HL-60 (cell line): Measurements from ENCODE around the gene WRNIP1.

Experiments used
- CTCF ChIP-seq: IDR thresholded peaks from one replicate; pipeline ENCODE4 v1.5.1; 2011; ENCODE audit warnings: low read length, control low read depth, inconsistent platforms; ENCODE audit not compliant: insufficient read depth
- POLR2AphosphoS5 ChIP-seq: IDR thresholded peaks from 2 replicates; pipeline ENCODE4 v1.6.1; 2012; ENCODE audit warnings: low read depth
- SPI1 ChIP-seq: IDR thresholded peaks from 2 replicates; pipeline ENCODE4 v1.6.1; 2012; ENCODE audit warnings: low read depth, mild to moderate bottlenecking, borderline replicate concordance
- TF ChIP-seq, protein P1 (sequence below): IDR thresholded peaks from 2 replicates; pipeline ENCODE4 v1.6.1; 2012; ENCODE audit warnings: low read depth; ENCODE audit not compliant: insufficient replicate concordance

GRCh38 chr6:2751871-2752270 is 13.3 kb upstream of the WRNIP1 start:
- TF ChIP-seq CTCF (no peak), POLR2AphosphoS5 (no peak), SPI1 (no peak)
- TF ChIP-seq, protein P1, sequence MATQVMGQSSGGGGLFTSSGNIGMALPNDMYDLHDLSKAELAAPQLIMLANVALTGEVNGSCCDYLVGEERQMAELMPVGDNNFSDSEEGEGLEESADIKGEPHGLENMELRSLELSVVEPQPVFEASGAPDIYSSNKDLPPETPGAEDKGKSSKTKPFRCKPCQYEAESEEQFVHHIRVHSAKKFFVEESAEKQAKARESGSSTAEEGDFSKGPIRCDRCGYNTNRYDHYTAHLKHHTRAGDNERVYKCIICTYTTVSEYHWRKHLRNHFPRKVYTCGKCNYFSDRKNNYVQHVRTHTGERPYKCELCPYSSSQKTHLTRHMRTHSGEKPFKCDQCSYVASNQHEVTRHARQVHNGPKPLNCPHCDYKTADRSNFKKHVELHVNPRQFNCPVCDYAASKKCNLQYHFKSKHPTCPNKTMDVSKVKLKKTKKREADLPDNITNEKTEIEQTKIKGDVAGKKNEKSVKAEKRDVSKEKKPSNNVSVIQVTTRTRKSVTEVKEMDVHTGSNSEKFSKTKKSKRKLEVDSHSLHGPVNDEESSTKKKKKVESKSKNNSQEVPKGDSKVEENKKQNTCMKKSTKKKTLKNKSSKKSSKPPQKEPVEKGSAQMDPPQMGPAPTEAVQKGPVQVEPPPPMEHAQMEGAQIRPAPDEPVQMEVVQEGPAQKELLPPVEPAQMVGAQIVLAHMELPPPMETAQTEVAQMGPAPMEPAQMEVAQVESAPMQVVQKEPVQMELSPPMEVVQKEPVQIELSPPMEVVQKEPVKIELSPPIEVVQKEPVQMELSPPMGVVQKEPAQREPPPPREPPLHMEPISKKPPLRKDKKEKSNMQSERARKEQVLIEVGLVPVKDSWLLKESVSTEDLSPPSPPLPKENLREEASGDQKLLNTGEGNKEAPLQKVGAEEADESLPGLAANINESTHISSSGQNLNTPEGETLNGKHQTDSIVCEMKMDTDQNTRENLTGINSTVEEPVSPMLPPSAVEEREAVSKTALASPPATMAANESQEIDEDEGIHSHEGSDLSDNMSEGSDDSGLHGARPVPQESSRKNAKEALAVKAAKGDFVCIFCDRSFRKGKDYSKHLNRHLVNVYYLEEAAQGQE = no peak
